ENCODE results near the gene TNFSF11. TPM values are rescaled to one million over a fixed set of nuclear protein-coding genes. Genes with fewer than 3 reads are reported as not detected.
A peak's percentile ranks its signal among the peaks of the same experiment; 100 is the strongest.

The TNFSF11 gene
- polyA plus RNA-seq, 3 donors: not detected

- 58% methylated on average over 6 of the region's 10 CpGs for WGBS (ENCODE audit: insufficient coverage)
- intact Hi-C loops (cut with micrococcal nuclease): no loop called here
- no peak for TF ChIP-seq CTCF (IDR thresholded peaks at IDR 0.05)
- Histone ChIP-seq H2AFZ (ENCODE audit: insufficient read depth, low read depth, low read length, poor library complexity, severe bottlenecking) (peak overlapping the region; percentile 48), H3K27me3 (ENCODE audit: control insufficient read depth in 2 of 2, insufficient read depth in 2 of 2, low read length in 2 of 2) (no peaks in the 10 kb centered on the region), H4K20me1 (ENCODE audit: insufficient read depth, low read length) (no peaks in the 10 kb centered on the region), H3K4me3 (replicated peaks in 1 of 3; ENCODE audit: low read depth in 2 of 3, low read length in 3 of 3) (peak overlapping the region in 1 of 3 experiments; percentile 11), H3K4me2 (replicated peaks; ENCODE audit: extremely low read depth, low read length, poor library complexity, severe bottlenecking) (peak overlapping the region; percentile 18), H3K36me3 (replicated peaks in 1 of 2; ENCODE audit: control insufficient read depth in 1 of 2, insufficient read depth in 2 of 2, low read length in 2 of 2) (no peaks in the 10 kb centered on the region), H3K27ac (ENCODE audit: low read depth in 1 of 2, low read length in 2 of 2) (no peak overlapping the region), H3K79me2 (ENCODE audit: insufficient read depth, low read length) (no peaks in the 10 kb centered on the region), H3K9ac (ENCODE audit: insufficient read depth, low read length, poor library complexity, severe bottlenecking) (no peak overlapping the region), H3K9me3 (replicated peaks in 1 of 2; ENCODE audit: control insufficient read depth in 1 of 2, insufficient read depth in 1 of 2, low read length in 2 of 2) (no peaks in the 10 kb centered on the region), H3K4me1 (ENCODE audit: control insufficient read depth in 1 of 2, insufficient read depth in 2 of 2, low read length in 2 of 2) (peaks cover 10 to 15% of the 10 kb centered on the region in 2 donors)
- H3K27ac Mint-ChIP-seq: peak overlapping the region in 5 of 7 donors; percentile 8 to 82 (median 50)
- H3K9me3 Mint-ChIP-seq: peaks cover 0 to 2% (median 0%) of the 10 kb centered on the region in 7 donors
- DNase-seq: peak; percentile 12 to 47 (median 38)
- H3K4me3 Mint-ChIP-seq: peak overlapping the region in 1 of 2 donors; percentile 39
- peaks cover 17% of the 10 kb centered on the region for H3K4me1 Mint-ChIP-seq
- no peaks in the 10 kb centered on the region for H3K36me3 Mint-ChIP-seq
- peaks cover 0 to 4% (median 4%) of the 10 kb centered on the region in 3 donors for H3K27me3 Mint-ChIP-seq (ENCODE audit: low read depth in 3 of 3)
These were observed 25.0 kb upstream of the TNFSF11 start for GRCh38 chr13:42548731-42549551.

GRCh38 chr13:42549552-42549936 lies 24.4 kb upstream of the TNFSF11 start:
- H3K27ac Mint-ChIP-seq: peak overlapping the region in 1 of 7 donors; percentile 50
- peak overlapping the region in 1 of 2 donors; percentile 29 for H3K4me3 Mint-ChIP-seq
- peaks cover 0 to 2% (median 0%) of the 10 kb centered on the region in 7 donors for H3K9me3 Mint-ChIP-seq
- H3K9me3 ChIP-seq (replicated peaks in 1 of 2; ENCODE audit: control insufficient read depth in 1 of 2, insufficient read depth in 1 of 2, low read length in 2 of 2): no peaks in the 10 kb centered on the region
- H3K36me3 Mint-ChIP-seq: no peaks in the 10 kb centered on the region
- no peak for DNase-seq
- no peak overlapping the region for H2AFZ ChIP-seq (ENCODE audit: insufficient read depth, low read depth, low read length, poor library complexity, severe bottlenecking)
- no peaks in the 10 kb centered on the region for H3K36me3 ChIP-seq (replicated peaks in 1 of 2; ENCODE audit: control insufficient read depth in 1 of 2, insufficient read depth in 2 of 2, low read length in 2 of 2)
- H4K20me1 ChIP-seq (ENCODE audit: insufficient read depth, low read length): no peaks in the 10 kb centered on the region
- H3K79me2 ChIP-seq (ENCODE audit: insufficient read depth, low read length): no peaks in the 10 kb centered on the region
- H3K4me1 Mint-ChIP-seq: peaks cover 11% of the 10 kb centered on the region
- no CpG with 5 or more reads among the region's 4 CpGs for WGBS (ENCODE audit: insufficient coverage)
- no peaks in the 10 kb centered on the region for H3K27me3 ChIP-seq (ENCODE audit: control insufficient read depth in 2 of 2, insufficient read depth in 2 of 2, low read length in 2 of 2)
- TF ChIP-seq CTCF (IDR thresholded peaks at IDR 0.05): no peak
- H3K9ac ChIP-seq (ENCODE audit: insufficient read depth, low read length, poor library complexity, severe bottlenecking): no peak overlapping the region
- no peak overlapping the region for H3K4me3 ChIP-seq (replicated peaks in 1 of 3; ENCODE audit: low read depth in 2 of 3, low read length in 3 of 3)
- intact Hi-C loops (cut with micrococcal nuclease): no loop called here
- H3K27me3 Mint-ChIP-seq (ENCODE audit: low read depth in 3 of 3): peaks cover 0 to 4% (median 4%) of the 10 kb centered on the region in 3 donors
- H3K4me1 ChIP-seq (ENCODE audit: control insufficient read depth in 1 of 2, insufficient read depth in 2 of 2, low read length in 2 of 2): peaks cover 9% of the 10 kb centered on the region in 2 donors
- H3K4me2 ChIP-seq (replicated peaks; ENCODE audit: extremely low read depth, low read length, poor library complexity, severe bottlenecking): no peak overlapping the region
- H3K27ac ChIP-seq (ENCODE audit: low read depth in 1 of 2, low read length in 2 of 2): no peak overlapping the region
